GM12875 (cell line): ENCODE results near the gene MRPL24.
"Not testable (repeated sequence)": the region's sequence is repeated elsewhere in the genome, so short reads cannot be mapped to it uniquely, and the experiment has no call there.

Source experiments
- H3K4me3 ChIP-seq: one replicate; pipeline ENCODE4 v1.5.1; 2011; ENCODE audit warnings: low read depth, low read length, control low read depth
- TF ChIP-seq, protein P1 (sequence below): IDR thresholded peaks from 2 replicates; pipeline ENCODE4 v1.5.1; 2011; ENCODE audit warnings: low read depth, mild to moderate bottlenecking, control low read depth, inconsistent platforms, low read length, moderate library complexity, borderline replicate concordance; ENCODE audit not compliant: insufficient read depth

The MRPL24 gene

DNA sequence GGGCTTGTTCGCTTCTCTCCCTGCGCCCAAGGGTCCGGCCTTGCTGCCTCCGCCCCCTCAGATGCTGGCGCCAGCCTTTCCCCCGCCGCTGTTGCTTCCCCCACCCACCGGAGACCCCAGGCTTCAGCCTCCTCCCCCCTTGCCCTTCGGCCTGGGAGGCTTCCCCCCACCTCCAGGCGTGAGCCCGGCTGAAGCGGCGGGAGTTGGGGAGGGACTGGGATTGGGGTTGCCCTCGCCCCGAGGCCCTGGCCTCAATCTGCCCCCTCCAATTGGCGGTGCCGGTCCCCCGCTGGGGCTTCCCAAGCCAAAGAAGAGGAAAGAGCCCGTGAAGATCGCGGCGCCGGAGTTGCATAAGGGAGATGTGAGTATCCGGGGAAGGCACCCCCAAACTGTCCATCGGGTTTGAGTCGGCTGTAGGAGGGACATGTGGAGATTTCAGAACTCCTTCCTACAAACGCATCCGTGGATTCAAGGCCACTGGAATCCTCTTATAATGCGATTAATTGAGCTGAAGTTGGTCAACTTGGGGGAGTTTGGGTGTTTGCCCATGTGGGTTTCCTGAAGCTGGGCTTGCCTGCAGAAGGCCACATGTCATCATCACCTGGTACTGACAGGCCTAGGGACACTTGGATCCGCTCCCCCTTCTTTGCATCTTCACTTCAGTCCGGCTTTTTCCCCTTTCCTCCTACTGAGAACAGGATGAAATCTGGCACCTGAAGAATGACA is 27.2 kb upstream of the MRPL24 start:
- TF ChIP-seq, protein P1, sequence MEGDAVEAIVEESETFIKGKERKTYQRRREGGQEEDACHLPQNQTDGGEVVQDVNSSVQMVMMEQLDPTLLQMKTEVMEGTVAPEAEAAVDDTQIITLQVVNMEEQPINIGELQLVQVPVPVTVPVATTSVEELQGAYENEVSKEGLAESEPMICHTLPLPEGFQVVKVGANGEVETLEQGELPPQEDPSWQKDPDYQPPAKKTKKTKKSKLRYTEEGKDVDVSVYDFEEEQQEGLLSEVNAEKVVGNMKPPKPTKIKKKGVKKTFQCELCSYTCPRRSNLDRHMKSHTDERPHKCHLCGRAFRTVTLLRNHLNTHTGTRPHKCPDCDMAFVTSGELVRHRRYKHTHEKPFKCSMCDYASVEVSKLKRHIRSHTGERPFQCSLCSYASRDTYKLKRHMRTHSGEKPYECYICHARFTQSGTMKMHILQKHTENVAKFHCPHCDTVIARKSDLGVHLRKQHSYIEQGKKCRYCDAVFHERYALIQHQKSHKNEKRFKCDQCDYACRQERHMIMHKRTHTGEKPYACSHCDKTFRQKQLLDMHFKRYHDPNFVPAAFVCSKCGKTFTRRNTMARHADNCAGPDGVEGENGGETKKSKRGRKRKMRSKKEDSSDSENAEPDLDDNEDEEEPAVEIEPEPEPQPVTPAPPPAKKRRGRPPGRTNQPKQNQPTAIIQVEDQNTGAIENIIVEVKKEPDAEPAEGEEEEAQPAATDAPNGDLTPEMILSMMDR: no peak
- H3K4me3 ChIP-seq: peak overlapping the region; percentile 98

DNA sequence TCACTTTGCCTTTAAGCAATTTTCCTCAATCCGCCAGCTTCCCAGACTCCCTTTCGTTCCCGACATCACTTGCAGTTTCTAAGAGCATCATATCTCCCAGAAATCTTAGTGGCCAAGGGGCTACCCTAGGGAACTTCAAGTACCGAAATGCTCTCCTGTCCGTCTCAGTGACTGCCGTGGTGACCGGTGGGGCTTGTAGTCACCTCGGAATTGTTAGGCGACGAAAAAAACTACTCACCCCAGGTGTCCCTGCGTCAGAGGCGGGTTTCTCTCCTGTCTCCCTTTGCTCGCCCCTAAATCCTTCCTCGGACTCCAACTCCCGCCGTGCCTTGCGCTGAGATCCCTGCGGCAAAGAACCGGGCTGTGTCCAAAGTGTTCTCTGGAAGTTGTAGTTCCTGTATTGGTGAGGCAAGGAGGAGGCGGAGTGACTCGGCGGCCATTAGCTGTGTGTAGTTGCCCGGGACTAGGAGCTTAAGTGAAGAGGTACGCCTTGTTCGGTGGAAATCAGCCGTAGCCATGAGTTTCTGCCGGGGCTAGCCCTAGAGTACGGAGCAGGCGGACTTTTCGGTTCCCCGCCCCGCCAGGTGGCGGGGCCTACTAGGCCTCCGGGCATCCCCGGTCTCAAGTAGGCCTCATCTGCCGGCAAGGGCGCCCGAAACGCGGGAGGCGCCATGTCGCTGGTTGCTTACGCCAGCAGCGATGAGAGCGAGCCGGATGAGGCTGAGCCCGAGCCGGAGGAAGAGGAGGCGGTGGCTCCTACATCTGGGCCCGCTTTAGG is 26.4 kb upstream of the MRPL24 start, which contains the start of gene PRCC:
Gene PRCC, plus strand, starts transcription at position 435 of the 778 bp plus-strand sequence. Its CDS starts 237 bp downstream, at position 672.
- H3K4me3 ChIP-seq: peak within 1 kb of the TSS; percentile 98
- TF ChIP-seq, protein P1: no peak

DNA sequence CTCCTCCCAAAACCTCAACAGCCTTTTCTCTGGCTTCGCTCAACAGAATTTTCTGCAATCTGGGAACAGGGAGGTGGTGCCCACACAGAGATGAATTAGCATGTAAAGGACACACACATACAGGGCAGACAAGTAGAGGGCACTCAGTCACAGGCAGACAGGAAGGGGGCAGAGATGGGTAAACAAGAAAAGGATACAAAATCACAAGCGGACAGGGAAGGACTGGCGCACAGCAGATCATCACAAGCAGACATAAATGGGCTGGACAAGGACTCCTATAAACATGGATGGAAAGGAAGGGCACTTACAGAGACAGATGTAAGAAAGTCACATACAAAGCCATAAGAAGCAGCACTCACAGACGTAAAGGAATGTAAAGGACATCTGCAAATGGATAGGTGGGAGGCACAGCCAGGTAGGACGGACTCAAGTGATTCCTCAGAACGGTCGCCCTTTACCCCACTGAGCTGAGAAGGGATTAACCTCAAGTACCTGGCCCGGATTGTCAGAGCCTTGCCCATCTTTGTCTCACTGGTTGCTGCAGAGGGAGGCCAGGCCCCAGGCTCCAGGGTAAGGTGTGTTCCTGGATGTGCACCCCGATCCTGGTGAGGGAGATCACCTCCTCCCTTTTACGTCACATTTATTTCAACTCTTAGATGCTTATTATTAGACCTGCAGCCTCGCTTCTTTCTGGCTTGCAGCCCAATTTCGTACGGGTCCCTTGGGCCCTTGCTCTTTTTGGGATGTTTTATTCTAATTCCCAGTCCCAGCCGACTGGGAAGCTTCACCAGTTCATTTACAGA is 25.6 kb upstream of the MRPL24 start:
- H3K4me3 ChIP-seq: peak overlapping the region; percentile 73

DNA sequence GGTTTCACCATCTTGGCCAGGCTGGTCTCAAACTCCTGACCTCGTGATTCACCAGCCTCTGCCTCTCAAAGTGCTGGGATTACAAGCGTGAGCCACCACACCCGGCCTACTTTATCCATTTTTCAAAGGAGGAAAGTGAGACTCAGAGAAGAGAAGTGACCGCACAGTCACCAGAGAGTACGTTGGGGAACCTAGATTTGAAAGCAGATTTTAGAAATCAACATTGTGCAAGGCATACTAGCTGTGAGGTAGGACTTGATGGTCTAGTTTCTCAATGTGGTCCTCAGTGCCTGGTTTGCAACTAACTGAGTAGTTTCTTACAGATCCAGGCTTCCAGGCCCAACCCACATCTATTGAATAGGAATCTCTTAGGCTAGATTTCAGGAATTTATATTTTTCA is 24.8 kb upstream of the MRPL24 start:
- H3K4me3 ChIP-seq: no peak overlapping the region
- TF ChIP-seq, protein P1: no peak

More for the DNA sequence above, 25.6 kb upstream of the MRPL24 start:
- TF ChIP-seq, protein P1: no peak

DNA sequence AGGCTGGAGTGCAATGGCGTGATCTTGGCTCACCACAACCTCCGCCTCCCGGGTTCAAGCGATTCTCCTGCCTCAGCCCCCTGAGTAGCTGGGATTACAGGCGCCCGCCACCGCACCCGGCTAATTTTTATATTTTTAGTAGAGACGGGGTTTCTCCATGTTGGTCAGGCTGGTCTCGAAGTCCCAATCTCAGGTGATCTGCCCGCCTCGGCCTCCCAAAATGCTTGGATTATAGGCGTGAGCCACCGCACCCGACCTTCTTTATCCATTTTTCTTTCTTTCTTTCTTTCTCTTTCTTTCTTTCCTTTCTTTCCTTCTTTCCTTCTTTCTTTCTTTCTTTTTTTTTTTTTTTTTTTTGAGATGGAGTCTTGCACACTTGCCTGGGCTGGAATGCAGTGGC is 24.2 kb upstream of the MRPL24 start:
- H3K4me3 ChIP-seq: not testable (repeated sequence)

DNA sequence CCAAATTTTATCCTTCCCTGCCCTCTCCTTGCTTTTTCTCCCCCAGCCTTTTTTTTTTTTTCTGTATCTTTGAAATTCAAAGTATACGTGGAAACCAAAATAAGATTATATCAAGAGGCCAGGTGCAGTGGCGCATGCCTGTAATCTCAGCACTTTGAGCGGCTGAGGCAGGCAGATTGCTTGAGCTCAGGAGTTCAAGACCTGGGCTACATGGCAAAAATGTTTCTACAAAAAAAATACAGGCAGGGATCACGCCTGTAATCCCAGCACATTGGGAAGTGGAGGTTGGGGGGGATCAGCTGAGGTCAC is 19.9 kb upstream of the MRPL24 start:
- H3K4me3 ChIP-seq: no peak overlapping the region
- TF ChIP-seq, protein P1: no peak

DNA sequence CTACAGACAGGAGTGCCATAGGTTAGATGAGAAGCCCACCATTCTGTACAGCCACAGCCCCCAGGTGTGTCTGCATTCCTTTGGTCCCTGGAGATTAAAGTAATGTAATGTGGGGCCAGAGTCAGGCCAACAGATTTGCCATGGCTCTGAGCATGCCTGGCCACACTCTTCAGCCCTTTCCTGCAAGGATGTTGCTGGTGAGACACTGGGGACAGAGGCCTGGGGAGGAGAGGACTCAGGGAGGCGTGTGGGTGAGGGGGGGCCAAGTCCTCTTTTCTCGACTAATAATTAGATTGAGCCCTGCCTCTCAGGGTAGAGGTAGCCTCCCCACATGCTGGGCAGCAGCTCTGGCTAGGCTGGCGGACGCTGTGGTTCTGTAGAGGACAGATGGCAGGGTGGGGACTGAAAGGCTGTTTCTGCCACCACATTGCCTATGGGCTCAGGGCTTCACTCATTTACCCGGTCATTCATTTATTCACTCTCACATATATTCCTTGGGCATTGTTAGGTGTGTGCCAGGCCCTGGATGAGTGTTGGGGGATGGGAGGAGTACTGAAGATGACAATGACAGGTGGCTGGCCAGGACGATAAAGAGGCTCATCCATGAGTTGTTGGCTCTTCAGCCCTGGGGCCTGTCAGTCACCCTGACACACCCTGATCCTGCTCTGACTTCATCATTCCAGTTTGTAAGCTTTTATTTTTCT is 19.4 kb upstream of the MRPL24 start:
- TF ChIP-seq, protein P1: no peak
- no peak overlapping the region for H3K4me3 ChIP-seq

DNA sequence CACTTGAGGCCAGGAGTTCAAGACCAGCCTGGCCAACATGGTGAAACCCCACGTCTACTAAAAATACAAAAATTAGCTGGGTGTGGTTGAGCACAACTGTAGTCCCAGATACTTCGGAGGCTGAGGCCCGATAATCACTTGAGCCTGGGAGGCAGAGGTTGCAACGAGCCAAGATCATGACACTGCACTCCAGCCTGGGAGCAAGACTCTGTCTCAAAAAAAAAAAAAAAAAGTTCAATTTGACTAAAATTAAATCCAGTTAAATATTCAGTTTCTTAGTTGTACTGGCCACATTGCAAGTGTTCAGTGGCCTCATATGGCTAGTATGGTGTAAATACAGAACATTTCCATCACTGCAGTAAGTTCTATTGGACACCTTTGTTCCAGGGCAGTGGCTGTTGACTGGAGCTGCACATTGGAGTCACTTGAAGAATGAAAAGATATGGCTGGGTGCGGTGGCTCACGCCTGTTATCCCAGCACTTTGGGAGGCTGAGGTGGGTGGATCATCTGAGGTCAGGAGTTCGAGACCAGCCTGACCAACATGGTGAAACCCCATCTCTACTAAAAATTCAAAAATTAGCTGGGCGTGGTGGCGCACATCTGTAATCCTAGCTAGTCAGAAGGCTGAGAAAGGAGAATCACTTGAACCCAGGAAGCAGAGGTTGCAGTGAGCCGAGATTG is 16.8 kb upstream of the MRPL24 start:
- not testable (repeated sequence) for H3K4me3 ChIP-seq
